Stimulated activated naive CD8-positive, alpha-beta T cell treated with anti-CD3 and anti-CD28 coated beads, Interleukin-15, Interleukin-2, amounts not matched to agents 100 U/mL and 50 U/mL, for 24 hours (primary cell): ENCODE results near the gene LIPF.
"Not testable (repeated sequence)": the region's sequence is repeated elsewhere in the genome, so short reads cannot be mapped to it uniquely, and the experiment has no call there.

Source experiments
- ATAC-seq: fragments of 150-1000 bp; cut with Tn5 transposase; one replicate; pipeline ENCODE4 v1.10.0; 2021
- DNase-seq: peaks from one replicate; pipeline ENCODE4 v3.0.0; 2021

The LIPF gene, protein sequence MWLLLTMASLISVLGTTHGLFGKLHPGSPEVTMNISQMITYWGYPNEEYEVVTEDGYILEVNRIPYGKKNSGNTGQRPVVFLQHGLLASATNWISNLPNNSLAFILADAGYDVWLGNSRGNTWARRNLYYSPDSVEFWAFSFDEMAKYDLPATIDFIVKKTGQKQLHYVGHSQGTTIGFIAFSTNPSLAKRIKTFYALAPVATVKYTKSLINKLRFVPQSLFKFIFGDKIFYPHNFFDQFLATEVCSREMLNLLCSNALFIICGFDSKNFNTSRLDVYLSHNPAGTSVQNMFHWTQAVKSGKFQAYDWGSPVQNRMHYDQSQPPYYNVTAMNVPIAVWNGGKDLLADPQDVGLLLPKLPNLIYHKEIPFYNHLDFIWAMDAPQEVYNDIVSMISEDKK

DNA sequence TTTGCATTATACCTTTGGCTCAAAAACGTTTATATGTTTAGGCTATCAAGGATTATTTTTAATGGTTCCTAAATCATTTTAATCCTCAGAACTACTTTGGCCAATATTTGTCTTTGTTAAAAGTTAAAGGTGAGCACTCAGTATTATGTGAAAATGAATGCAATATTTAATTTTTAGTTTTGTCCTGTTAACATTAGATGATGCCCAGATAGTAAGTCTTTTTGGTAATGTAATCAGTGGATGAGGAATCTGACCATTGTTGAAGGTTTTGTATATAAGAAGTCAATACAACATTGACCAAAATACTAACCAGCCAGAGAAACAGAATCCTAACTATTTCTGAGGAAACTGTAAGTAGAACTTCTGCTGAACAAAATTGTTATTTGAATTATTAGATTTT lies at the start of gene LIPF:
LIPF (plus strand) TSS at position 301 of the 400 bp plus-strand sequence. CDS start 2,856 bp downstream, outside the sequence.
- DNase-seq (no peak), ATAC-seq (no peak)

DNA sequence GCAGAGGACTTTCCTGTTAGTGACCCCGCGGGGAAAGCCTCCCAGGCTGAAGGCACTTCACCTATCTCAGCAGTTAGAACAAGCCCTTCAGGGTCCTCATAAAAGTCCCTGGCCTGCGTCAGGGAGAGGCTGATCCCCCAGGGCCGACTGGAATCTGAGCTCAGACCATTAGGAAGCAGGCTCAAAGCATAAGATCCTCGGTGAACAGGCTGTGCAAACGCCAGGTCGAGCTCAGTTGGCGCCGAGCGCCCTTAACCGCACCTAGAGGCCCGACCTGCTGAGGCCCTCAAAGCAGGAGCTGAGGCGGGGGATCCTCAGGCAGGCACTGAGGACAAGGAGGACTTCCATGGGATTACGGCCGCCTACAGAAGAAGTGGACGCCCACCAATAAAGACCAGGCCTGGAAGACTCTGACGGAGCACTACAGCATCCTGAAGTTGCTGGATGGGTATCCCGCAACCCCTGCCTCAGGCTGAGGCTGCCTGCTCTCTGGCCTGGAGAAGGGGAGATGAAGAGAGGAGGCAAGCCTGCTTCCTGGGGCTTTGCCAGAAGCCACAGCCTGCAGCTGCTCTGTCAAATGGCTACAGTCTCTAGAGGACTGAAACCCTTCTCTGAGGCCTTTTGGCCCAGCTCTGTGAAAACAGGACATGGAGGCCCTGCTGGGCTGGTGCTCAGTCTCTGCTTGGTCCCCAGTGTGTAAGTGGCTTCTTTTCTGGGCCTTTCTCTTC lies 47.8 kb upstream of the LIPF start:
- DNase-seq (no peak), ATAC-seq (no peak)

DNA sequence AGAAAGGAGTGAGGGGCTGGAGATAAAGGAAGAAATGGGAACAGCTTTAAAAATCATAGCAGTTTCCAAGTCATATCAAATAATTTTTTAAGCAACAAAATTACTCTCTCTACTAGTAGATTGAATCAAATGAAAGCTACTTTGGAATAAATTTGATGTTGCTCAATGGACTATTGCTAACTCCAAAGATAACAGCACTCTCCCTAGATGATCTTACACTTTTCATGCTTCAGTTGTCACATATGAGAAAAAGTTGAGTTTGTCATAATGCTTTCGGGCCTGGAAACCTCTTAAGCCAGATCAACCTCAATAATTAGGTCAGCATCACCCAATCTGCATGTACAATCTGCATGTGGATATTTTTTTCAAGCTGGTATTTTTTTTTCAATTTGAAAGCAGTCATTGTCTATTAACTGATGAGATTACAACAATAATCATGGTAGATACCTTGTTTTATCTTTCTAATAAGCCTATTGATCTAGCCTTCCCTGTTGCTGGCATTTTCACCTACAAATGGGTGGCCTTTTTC lies 46.4 kb upstream of the LIPF start:
- DNase-seq (no peak), ATAC-seq (no peak)

DNA sequence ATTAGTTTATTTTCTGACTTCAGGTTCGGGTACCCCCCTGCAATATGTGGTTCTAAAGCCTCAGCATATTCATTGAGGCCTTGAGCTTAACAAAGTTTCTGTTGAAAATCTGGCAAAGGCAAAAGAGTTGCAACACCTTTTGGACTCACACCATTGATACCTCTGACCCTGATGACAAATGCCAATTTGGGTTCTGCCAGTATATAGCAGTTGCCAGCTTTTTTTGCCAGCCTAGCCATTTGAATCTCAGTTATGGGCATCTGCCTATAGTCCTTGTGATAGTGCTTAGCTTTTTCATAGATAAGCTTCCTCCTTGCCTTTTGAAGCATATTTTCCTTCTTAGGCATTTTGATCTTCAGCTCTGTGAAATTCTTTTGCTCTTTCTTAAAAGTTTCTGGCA lies 45.7 kb upstream of the LIPF start:
- ATAC-seq = no peak
- no peak for DNase-seq

DNA sequence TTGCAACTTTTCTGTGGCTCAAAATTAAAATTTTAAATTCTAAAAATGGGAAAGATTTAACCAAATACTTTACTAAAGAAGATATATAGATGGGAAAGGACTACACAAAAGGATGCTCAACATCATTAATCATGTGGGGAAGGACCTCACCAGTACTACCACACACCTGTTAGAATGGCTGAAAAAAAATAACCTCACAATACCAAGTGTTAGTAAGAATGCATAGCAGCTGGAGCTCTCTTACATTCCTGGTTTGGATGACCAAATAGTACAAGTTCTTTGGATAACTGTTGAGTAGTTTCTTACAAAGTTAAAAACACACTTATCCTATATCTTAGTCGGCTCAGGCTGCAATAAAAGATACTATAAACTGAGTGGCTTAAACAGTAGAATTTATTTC lies 43.8 kb upstream of the LIPF start:
- DNase-seq = no peak

DNA sequence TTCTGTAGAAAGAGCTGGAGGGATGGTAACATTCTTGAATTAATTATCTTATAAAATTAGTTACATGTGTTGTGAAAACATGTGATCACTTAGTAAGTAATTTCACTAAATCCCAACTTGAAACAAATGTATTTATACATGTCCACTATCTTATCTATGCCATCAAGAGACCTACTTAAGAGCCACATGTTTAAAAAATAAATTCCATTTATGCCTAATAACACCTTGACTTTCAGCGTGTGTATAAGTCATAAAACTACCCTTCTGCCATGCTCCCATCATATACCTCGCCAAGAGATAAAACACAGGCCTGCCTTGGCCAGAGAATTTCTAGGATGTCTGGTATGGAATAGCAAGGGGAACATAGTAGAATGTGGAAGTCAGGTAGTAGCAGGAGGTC lies 40.4 kb upstream of the LIPF start:
- ATAC-seq (no peak), DNase-seq (no peak)

More for the DNA sequence above, 43.8 kb upstream of the LIPF start:
- ATAC-seq = no peak

DNA sequence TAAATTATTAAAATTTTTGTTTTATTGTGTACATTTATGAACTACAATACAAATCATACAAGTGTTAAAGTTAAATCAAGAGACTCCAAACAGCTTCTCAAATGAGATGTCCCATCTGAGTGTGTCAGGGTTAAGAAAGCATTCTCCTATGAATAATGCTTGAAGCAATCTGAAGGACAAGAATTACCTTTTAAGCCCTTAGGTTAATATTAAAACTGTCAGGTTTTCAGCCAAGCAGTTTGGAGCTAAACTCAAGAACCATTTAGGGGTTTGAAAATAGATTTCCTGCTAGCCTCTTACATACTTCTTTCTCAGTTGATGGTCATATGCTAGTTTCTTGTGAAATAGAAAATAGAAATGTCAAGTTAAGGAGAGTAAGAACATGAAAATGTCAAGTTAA lies 39.4 kb upstream of the LIPF start:
- ATAC-seq (no peak), DNase-seq (no peak)

DNA sequence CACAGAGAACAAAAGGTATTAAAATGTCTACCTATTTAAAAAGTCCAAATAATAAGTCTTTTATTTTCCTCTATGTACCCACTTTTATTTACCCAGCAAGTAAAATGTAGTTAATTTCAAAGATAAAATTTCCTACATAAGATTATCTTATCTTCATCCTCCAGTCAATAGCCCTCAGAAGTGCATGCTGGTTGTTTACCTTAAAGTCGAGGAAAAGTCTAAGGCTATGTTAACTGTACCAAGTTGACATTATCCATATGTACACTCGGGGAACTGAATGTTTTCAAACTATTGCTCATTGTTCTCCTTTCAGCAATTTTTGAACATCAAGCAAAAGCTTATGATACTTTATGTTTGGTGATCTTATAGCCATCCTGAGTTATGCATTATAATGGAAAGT lies 24.1 kb upstream of the LIPF start:
- no peak for ATAC-seq

DNA sequence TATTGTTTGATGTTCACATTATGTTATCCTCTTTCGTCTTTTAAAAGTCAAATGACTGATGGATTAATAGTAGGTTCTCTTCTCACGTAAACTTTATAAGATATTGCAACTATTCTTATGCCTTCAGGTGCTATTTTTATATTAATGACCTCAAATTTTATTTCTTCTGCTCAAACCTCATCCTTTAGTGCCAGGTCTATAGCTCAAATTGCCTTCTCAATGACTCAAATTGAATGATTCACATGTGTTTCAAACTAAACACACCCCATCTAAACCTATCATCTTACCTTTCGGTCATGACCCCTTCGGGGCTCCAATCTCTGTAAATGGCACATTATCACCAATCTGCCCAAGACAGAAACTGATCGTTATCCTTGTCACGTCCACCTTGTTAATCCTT lies 22.0 kb upstream of the LIPF start:
- no peak for ATAC-seq
- DNase-seq = no peak

More for the DNA sequence above, 24.1 kb upstream of the LIPF start:
- DNase-seq = no peak

DNA sequence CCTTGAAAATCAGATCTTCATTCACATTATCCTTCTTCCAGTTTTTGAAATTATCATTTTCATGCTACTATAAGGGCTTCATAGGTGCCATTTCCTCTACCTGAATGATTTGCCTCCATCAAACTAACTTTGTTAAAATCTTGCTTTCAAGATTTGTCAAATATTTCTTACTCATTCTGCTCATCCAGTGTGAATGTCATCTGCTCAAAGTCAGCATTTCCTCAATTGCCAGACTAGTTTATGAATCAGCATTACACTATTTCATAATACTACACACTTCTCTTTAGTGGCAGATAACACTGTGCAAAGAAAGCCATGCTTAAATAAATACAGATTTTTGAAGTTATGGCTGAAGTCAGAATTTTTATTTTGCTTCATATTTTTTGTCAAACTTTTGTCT lies 21.3 kb upstream of the LIPF start:
- DNase-seq = no peak
- ATAC-seq = no peak

DNA sequence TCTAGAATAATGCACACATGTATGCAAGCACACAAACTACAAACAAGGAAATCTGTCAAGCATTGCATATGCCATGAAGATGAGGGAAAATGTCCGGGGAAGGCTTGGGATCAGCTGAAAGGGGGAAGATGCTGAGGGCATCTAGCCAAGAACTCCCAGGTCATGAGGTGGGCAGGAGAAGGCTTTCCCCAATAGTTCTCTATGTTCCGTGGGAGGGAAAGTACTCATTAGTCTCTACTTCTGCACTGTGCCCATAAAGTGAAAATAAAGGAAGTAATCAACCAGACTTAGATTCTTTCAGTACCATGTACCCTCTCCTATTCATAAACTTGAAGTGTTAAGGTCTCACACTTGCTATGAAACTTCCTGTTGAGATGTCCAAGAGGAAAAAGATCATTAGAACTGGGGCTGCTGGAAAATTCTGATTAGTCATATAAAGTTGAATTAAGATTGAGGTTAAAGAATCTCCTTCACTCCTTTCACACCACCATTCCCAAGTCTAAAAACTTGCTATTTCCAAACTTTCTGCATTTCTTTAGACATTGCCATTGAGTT lies 17.1 kb upstream of the LIPF start:
- DNase-seq (no peak), ATAC-seq (no peak)

DNA sequence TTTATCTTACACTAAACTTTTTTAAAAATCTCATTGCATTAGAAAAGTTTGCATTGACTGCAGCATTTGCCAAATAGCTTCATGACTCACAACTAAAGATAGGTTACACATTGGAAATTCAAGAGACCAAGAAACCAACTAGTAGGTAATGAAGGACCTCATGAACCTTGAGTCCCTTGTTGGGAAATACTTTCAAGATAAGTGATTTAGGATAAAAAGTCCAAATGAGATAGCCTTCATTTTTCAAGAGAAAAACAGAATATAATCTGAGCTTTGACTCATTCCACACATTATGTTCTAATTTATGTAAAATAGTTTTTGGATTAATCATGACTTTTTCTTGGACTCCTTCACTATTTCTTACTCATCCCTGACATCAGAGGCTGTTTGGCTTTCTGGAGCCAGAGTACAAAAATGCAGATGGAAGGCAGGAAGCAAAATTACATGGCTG lies 13.1 kb upstream of the LIPF start:
- ATAC-seq (no peak), DNase-seq (no peak)

DNA sequence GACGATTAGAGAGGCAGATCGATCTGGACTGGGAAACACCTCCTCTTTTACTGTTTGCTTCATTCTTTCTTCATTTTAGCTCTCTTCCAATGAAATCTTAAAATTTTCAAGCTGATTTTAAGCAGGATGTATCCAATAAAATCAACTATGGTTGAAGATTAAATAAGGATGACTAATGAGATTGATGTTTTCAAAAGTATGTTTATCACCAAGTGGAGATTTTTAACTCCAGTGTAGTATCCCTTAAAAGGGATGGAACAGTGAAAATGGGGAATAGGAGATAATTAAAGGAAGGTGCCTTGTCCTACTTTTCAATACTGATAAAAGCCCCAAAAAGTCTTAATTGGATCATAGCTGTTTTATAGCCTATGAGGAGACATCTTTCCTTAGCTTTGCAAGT lies 11.6 kb upstream of the LIPF start:
- ATAC-seq = no peak
- DNase-seq = no peak

DNA sequence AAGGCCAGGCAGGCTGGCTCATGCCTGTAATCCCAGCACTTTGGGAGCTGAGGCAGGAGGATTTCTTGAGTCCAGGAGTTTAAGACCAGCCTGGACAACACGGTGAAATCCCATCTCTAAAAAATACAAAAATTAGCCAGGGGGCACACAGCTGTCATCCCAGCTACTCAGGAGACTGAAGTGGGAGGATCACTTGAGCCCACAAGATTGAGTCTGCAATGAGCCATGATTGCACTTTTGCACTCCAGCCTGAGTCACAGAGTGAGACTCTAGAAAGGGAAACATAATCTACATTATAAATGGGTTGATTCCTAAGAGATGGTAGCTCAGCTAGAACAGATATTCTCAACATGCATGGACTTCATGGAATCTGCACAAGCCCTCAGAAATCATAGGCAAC lies 6.3 kb upstream of the LIPF start:
- no peak for DNase-seq
- no peak for ATAC-seq

DNA sequence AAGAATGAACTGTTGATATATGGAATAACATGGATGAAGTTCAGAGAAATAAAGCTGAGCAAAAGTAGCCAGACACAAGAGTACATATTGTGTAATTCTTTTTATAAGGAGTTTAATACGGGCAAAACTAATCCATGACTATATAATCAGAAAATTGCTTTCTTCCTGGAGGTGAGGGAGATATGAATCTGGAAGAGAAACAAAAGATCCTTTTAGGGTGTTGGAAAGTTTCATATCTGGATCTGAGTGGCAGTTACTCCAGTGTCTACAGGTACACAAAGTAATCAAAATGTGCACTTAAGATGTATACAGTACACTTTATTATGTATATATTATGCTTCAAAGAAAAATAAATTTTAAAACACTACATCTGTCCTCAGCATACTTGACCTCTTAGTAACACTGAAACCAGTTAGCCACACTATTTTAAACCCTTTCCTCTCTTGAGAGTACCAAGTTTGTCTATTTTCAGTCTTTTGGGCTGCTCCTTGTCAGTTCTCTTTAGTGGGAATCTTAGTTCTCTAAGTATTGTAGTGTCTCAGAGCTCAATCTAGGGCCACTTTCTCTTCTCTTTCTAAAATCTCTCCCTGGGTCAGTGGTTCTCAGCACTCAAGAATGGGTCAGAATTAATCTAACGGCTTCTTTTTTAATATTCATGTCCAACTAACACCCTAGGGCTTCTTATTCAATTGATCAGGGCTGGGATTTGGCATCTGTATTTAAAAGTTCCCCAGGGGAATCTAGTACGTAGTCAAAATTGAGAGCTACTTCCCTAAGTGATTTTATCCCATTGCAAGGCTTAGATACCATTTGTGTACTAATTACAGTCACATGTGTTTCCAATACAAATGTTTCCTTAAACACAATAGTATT lies 4.3 kb upstream of the LIPF start:
- DNase-seq = no peak
- no peak for ATAC-seq

DNA sequence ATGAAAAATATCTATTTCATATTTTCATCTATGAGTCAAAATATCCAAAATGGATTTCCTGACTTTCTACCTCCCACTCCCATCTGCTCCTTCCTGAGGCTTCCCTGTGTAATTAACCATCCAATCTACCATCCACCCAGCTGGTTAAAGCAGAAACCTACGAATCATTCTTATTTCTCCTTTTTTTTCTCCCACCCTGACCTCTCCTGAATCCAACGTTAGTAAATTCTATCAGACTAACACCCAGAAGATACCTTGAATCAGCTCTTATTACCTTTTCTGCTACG lies 3.7 kb upstream of the LIPF start:
- ATAC-seq (no peak), DNase-seq (no peak)

DNA sequence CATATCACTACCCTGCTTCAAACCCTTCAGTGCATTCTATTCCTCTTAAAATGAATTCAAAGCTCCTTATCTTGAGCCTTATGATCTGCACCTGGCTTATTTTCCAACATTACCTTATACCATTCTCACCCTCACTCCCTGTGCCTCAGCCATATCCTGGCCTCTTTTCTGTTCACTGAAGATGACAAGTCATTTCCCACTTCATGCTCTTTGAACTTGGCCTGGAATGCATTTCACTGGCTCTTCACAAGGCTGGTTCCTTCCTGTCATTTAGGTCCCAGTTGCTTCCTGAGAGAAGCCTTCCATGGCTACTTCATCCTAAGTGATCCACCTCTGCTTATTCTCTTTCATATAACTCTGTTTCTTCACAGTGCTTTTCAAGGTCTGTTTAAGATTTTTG lies 3.2 kb upstream of the LIPF start:
- ATAC-seq (no peak), DNase-seq (no peak)

DNA sequence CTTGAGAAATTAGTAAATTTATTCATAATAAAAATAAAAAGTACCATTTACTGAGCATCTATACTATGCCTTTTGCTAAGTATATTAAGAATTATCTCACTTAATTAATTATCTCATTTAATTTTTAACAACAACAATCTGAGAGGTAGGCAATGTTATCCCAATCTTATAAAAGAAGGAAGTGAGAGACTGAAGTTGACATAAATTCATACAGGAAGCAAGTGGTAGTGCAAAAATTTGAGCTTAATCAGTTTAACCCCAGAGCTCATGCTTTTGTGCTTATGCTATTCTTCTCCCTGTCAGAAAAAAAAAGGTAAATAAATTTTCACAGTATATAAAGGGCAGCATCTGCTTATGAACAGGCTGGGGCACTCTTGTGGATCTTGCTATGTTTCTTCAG lies 2.7 kb upstream of the LIPF start:
- DNase-seq (no peak), ATAC-seq (no peak)

DNA sequence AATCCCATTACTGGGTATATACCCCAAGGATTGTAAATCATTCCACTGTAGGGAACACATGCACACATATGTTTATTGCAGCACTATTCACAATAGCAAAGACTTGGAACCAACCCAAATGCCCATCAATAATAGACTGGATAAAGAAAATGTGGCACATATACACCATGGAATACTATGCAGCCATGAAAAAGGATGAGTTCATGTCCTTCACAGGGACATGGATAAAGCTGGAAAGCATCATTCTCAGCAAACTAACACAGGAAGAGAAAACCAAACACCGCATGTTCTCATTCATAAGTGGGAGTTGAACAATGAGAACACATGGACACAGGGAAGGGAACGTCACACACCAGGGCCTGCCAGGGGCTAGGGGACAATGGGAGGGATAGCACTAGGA lies 1.1 kb upstream of the LIPF start:
- DNase-seq, ATAC-seq: not testable (repeated sequence)

DNA sequence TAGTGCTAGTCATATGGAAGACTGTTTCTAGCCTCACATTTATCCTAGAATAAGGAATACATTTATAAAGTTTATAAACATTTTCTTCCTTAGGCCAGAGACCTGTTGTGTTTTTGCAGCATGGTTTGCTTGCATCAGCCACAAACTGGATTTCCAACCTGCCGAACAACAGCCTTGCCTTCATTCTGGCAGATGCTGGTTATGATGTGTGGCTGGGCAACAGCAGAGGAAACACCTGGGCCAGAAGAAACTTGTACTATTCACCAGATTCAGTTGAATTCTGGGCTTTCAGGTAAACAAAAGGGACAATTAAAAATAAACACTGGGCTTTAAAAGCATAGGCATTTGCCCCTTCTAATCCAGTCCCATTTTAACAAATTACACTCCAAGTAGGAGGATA lies 4.2 kb downstream of the LIPF start:
- DNase-seq (no peak), ATAC-seq (no peak)

DNA sequence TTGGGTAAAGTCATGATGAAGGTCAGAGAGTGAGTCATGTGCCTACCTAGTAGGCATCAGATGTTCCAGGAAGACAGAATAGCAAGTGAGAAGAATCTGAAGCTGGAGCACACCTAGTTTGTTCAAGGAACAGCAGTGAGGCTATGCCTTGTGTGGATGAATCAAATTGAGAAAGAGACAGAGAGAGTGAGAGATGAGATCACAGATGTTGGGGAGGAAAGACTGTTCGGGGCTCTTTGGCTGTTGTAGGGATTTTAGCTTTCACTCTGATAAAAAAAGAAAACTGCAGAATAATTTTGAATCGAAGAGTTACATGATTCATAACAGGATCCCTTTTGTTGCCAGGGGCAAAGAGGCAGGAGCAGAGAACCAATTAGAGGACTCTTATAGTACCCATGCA lies 6.3 kb downstream of the LIPF start:
- ATAC-seq = peak; percentile 98
- no peak for DNase-seq

DNA sequence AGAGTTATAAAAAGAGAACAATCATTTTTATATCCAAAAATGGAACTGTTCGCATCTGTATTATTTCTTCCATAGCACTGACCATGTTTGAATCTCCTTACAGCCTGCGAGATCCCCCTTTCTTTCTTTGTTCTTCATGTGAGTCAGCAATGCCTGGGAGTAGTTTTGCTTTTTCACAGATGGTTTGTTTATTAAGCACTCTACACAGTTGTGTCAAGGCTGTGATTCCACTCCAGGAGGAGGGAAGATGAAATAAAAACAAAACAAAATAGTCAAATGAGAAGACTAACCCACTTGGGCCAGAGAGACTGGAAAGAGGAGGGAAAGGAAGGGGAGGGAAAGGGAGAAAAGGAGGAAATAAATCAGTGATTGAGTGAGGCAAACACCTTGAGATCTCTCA lies 7.8 kb downstream of the LIPF start:
- no peak for DNase-seq

More for the DNA sequence above, 7.8 kb downstream of the LIPF start:
- no peak for ATAC-seq
